Thyroid gland (tissue), 4 donors: ENCODE results near the gene HSPA12A. TPM values are rescaled to one million over a fixed set of nuclear protein-coding genes. Genes with fewer than 3 reads are reported as not detected.

Experiments used
- DNase-seq, 2 donors: peaks; one replicate each; pipeline ENCODE4 v3.0.0-alpha.2; 2019
- H3K27ac ChIP-seq, 3 donors: fragments of 200-600 bp; sonication (generic); 1 replicate in 2 of 3; 2 replicates in 1 of 3; pipeline ENCODE4 v1.5.1; 2016 to 2019; ENCODE audit warnings: mild to moderate bottlenecking in 1 of 3, moderate library complexity in 1 of 3
- H3K27me3 ChIP-seq: fragments of 200-600 bp; sonication (generic); one replicate; pipeline ENCODE4 v1.5.1; 2019
- H3K36me3 ChIP-seq, 2 donors: fragments of 200-600 bp; sonication (generic); one replicate each; pipeline ENCODE4 v1.5.1; 2016 to 2019
- H3K4me1 ChIP-seq, 2 donors: fragments of 200-600 bp; sonication (generic); one replicate each; pipeline ENCODE4 v1.5.1; 2017 to 2019
- H3K4me3 ChIP-seq, 3 donors: fragments of 200-600 bp; sonication (generic); replicated peaks in 1 of 3; 1 replicate in 2 of 3; 2 replicates in 1 of 3; pipeline ENCODE4 v1.5.1; 2016; ENCODE audit warnings: mild to moderate bottlenecking in 1 of 3
- H3K9me3 ChIP-seq: fragments of 200-600 bp; sonication (generic); one replicate; pipeline ENCODE4 v1.5.1; 2017
- CTCF ChIP-seq, 6 experiments: fragments of 200-600 bp in 3 of 6; fragments of 450-650 bp in 3 of 6; sonication (generic) in 3 of 6; IDR thresholded peaks; one replicate each; pipeline ENCODE4 v1.5.1; 2016 to 2019; ENCODE audit warnings: antibody characterized with exemption in 6 of 6, mild to moderate bottlenecking in 2 of 6, inconsistent platforms in 1 of 6, moderate library complexity in 1 of 6
- POLR2A ChIP-seq, 2 donors: fragments of 450-650 bp; IDR thresholded peaks; one replicate each; pipeline ENCODE4 v1.6.1; 2017; ENCODE audit warnings: antibody characterized with exemption in 2 of 2, mild to moderate bottlenecking in 2 of 2, moderate library complexity in 1 of 2
- WGBS, 2 donors: methylation state at CpG; one replicate each; pipeline ENCODE4 v1.1.5; 2017; 5-methylcytosine and 5-hydroxymethylcytosine counted together
- intact Hi-C: fragments of 100-400 bp; cut with DNase I; formaldehyde crosslinking; loops from one replicate; pipeline ENCODE4 v1.15.1; 2023
- total RNA-seq, 4 donors: library from RNA; depleted of rRNA; stranded (reverse); fragments of >200 nt; gene quantifications; one replicate each; pipeline ENCODE4 v1.2.3, GENCODE V29; 2016

The HSPA12A gene
- total RNA-seq, 4 donors from 2014 or later, result 22.6 to 37.3 (median 34.6) TPM

- intact Hi-C loops, result no loop called here
- 37 to 45% methylated on average over 4 of the region's 4 CpGs for WGBS, 2 donors
- Histone ChIP-seq H3K36me3 (no peaks in the 10 kb centered on the region), H3K27me3 (no peaks in the 10 kb centered on the region), H3K4me3 (no peak overlapping the region), H3K4me1 (peaks cover 10 to 45% of the 10 kb centered on the region in 2 donors), H3K9me3 (no peaks in the 10 kb centered on the region), H3K27ac (peak overlapping the region; percentile 80 to 87 (median 86))
- TF ChIP-seq POLR2A (IDR thresholded peaks at IDR 0.05) (no peak), CTCF (IDR thresholded peaks at IDR 0.05) (no peak)
- peak; percentile 84 to 90 for DNase-seq
Measured at GRCh38 chr10:116752969-116753665, 10.8 kb upstream of the HSPA12A start.

- intact Hi-C loops, result no loop called here
- Histone ChIP-seq H3K36me3 (no peaks in the 10 kb centered on the region), H3K4me3 (no peak overlapping the region), H3K27me3 (no peaks in the 10 kb centered on the region), H3K4me1 (peaks cover 10 to 49% of the 10 kb centered on the region in 2 donors), H3K27ac (peak overlapping the region; percentile 54 to 87 (median 80)), H3K9me3 (no peaks in the 10 kb centered on the region)
- 91 to 100% methylated on average over 1 of the region's 1 CpG for WGBS, 2 donors
- no peak for DNase-seq
- TF ChIP-seq CTCF (IDR thresholded peaks at IDR 0.05) (no peak), POLR2A (IDR thresholded peaks at IDR 0.05) (no peak)
Measured at GRCh38 chr10:116752563-116752962, 10.2 kb upstream of the HSPA12A start.

GRCh38 chr10:116748471-116748870 lies 6.1 kb upstream of the HSPA12A start:
- peaks cover 4 to 38% of the 10 kb centered on the region in 2 donors for H3K4me1 ChIP-seq
- H3K27ac ChIP-seq, result no peak overlapping the region
- no peaks in the 10 kb centered on the region for H3K9me3 ChIP-seq
- no peaks in the 10 kb centered on the region for H3K36me3 ChIP-seq
- no peak overlapping the region for H3K4me3 ChIP-seq
- intact Hi-C loops, result loop anchor here (10.0 kb wide), 1 partner anchor 54 kb away; no protein-coding TSS in a partner anchor
- TF ChIP-seq CTCF (IDR thresholded peaks at IDR 0.05), result no peak
- TF ChIP-seq POLR2A (IDR thresholded peaks at IDR 0.05), result no peak
- H3K27me3 ChIP-seq, result no peaks in the 10 kb centered on the region
- no peak for DNase-seq
- WGBS, 2 donors, result 89 to 100% methylated on average over 1 of the region's 1 CpG

- intact Hi-C loops, result loop anchor here (10.0 kb wide), 1 partner anchor 53 kb away; no protein-coding TSS in a partner anchor
- 78 to 86% methylated on average over 1 of the region's 1 CpG for WGBS, 2 donors
- peak overlapping the region in 1 of 3 donors; percentile 24 for H3K27ac ChIP-seq
- no peak overlapping the region for H3K4me3 ChIP-seq
- H3K4me1 ChIP-seq, result peaks cover under 1 to 37% of the 10 kb centered on the region in 2 donors
- no peaks in the 10 kb centered on the region for H3K36me3 ChIP-seq
- no peaks in the 10 kb centered on the region for H3K9me3 ChIP-seq
- DNase-seq, result peak in 1 of 2 donors; percentile 32
- no peaks in the 10 kb centered on the region for H3K27me3 ChIP-seq
- no peak for TF ChIP-seq CTCF (IDR thresholded peaks at IDR 0.05)
- TF ChIP-seq POLR2A (IDR thresholded peaks at IDR 0.05), result no peak
Measured at GRCh38 chr10:116748041-116748440, 5.7 kb upstream of the HSPA12A start.

- Histone ChIP-seq H3K27me3 (no peaks in the 10 kb centered on the region), H3K4me3 (no peak overlapping the region), H3K27ac (peak overlapping the region in 1 of 3 donors; percentile 24), H3K4me1 (peaks cover 0 to 30% of the 10 kb centered on the region in 2 donors), H3K36me3 (no peaks in the 10 kb centered on the region), H3K9me3 (no peaks in the 10 kb centered on the region)
- TF ChIP-seq CTCF (IDR thresholded peaks at IDR 0.05), result no peak
- TF ChIP-seq POLR2A (IDR thresholded peaks at IDR 0.05), result no peak
- WGBS, 2 donors, result 55 to 62% methylated on average over 7 of the region's 7 CpGs
- no peak for DNase-seq
- intact Hi-C loops, result loop anchor here (10.0 kb wide), 1 partner anchor 53 kb away; no protein-coding TSS in a partner anchor
Measured at GRCh38 chr10:116747325-116747724, 5.0 kb upstream of the HSPA12A start.
